A673 (cell line): ENCODE results near the gene SEMA5B.

Source experiments
- CTCF ChIP-seq: fragments of 300-800, 200-600 bp; sonication (generic); conservative IDR thresholded peaks from 2 replicates; pipeline ENCODE4 v1.5.1; 2017; ENCODE audit warnings: low read depth, mild to moderate bottlenecking, antibody characterized with exemption, low read length, moderate library complexity, mixed read lengths
- EZH2 ChIP-seq: fragments of 200-600 bp; sonication (generic); IDR thresholded peaks from 2 replicates; pipeline ENCODE4 v1.6.1; 2017; ENCODE audit warnings: borderline replicate concordance, low read depth, mild to moderate bottlenecking, mixed read lengths, antibody characterized with exemption, low read length; ENCODE audit not compliant: poor library complexity, severe bottlenecking

GRCh38 chr3:123050666-123051065 is 23.1 kb upstream of the SEMA5B start:
- TF ChIP-seq CTCF = no peak
- TF ChIP-seq EZH2 = no peak
